HG03432 (cell line): ENCODE data around the gene GDPD5.

Experiments used
- ATAC-seq: cut with Tn5 transposase; IDR thresholded peaks from one replicate; pipeline ENCODE4 v1.9.1; 2021; ENCODE audit warnings: mild to moderate bottlenecking, moderate library complexity; ENCODE audit not compliant: unreplicated experiment

Gene GDPD5

DNA sequence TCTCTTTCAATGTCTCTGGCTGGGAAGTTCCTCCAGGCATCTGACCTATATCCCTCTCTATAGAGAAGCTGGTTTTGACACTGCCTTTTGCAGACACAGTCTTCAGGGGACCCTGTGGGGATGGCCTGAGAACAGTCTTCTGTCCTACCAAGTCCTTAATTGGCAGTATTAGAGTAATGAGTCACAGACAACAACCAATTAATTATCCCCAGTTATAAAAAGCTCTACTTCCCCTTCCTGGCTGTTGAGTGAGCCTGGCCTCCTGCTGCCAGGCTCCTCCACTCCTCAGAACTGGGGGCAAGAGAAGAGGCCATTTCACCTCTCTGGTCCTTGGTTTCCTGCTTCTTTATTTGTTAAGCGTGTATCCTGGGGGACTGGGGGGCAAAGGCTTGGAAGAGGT is 51.5 kb downstream of the GDPD5 start:
- ATAC-seq = no peak

GRCh38 chr11:75473684-75474083 is 52.1 kb downstream of the GDPD5 start:
- ATAC-seq = no peak

DNA sequence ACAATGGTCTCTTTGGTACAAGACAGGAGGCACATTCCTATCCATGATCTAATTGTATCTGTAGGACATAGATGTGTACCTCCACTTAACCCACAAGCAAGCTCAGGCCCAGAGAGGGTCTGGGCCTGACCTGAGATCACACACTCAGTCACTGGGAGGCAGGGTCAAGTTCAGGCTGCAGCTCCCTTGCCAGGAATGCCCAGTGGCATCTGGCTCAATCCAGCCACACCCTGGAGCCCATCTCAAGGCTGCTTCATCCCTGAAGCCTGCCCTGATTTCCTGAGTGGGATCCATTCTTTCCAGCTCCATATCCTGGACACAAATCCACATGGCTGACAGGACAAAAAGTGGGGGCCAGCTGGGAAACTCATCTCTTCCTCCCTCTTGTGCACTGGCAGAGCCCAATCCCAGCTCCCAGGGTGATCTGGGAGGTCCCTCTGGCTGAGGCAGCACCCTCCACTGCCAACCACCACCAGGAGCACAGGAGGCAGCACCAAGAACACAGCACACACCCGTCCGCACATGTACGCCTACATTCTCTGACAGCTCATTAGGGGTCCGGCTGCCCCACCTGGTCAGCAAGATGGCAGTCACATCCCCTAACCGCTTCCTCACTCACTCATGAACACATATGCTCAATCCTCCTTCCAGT is 53.5 kb downstream of the GDPD5 start:
- no peak for ATAC-seq

DNA sequence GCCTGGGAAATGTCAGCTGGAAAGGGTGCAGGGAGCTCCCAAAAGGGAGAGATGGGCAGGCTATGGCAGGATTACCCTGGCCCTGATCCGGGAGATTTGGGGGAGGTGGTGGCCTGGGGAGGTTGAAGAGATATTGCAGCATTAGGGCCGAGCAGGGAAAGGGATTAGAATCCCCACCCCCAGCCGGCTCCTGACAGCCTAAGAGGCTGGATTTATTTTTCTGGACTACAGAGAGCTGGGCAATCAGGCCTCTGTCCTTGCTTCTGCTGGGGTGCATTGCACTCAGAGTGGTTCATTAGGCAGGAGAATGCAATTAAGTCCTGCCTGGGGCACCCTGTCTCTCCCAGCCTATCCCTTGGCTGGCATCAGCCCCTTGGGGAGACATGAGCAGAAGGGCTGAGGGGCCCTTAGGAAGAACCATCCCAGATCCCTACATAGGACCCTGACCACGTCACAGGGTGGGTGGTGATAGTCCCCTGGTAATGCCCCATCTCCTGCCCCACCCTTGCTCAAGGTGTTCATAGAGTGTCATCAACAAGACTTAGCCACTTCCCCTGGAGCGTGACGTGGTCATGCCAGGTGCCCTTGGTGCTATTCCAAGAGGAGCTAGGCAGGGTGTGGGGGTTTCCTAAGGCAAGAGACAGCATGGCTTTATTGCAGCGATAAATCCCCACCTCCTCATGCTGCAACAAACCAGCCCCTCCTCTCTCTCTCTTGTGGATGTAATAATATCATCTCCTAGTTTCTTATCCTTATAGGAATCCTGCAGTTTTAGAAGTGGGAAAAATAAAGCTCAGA is 54.4 kb downstream of the GDPD5 start:
- no peak for ATAC-seq

- ATAC-seq = no peak
Measured at GRCh38 chr11:75470476-75471080, 55.2 kb downstream of the GDPD5 start.

- ATAC-seq = no peak
Measured at GRCh38 chr11:75469785-75470405, 55.8 kb downstream of the GDPD5 start.

DNA sequence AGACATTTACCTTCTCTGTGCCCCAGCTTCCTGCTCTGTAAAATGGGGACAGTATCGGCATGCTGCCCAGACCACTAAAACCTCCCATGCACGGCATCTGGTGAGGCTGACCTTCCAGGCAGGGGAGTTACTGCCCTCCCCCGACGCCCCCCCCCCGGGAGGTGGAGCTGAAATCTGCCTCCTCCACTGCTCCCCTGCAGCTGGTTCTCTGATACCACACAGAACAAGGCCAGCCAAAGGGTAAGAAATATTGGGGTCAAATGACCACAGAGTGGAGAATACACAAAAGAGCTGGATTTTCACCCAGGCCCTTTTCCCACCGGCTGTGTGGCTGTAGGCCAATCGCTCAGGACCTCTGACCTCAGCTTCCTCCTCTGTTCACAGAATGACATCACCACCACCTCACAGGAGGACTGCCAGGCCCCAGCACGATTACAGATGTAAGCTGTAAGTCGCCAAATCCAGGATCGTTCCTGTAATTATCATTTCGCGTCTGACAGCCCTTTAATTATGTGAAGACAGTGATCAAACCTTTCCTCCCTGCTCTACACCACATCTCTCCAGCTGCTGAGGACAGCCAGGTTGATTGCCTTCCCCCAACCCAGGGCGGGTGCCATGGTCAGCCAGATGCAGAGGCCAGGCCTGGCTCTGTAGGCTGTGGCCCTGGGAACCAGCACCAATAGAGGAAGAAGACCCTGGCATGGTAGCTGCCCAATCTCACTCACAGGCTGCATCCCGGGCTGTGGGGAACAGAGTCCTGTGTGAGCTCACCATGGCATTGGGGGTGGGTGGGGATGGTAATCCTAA is 57.0 kb downstream of the GDPD5 start:
- no peak for ATAC-seq

DNA sequence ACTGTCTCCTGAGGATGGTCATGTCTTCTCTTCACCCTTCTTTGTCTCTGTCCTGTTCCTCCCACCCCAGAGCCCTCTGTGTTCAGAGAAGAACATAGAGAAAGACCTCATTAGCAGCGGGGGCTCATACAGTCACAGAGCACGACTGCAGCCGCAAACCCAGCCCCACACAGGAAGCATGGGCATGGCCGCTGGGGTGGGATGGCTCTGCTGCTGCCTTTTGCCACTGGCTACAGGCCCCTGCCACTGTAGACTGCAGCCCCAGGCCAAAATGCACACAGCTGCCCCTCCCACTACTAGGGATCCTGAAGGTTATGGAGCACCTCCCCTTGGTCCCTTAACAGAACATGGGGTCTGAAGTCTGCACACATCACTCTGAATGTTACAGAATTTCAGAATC is 57.9 kb downstream of the GDPD5 start:
- no peak for ATAC-seq

GRCh38 chr11:75467311-75467710 is 58.4 kb downstream of the GDPD5 start:
- ATAC-seq = no peak

- no peak for ATAC-seq
Measured at GRCh38 chr11:75465701-75466531, 59.8 kb downstream of the GDPD5 start.

DNA sequence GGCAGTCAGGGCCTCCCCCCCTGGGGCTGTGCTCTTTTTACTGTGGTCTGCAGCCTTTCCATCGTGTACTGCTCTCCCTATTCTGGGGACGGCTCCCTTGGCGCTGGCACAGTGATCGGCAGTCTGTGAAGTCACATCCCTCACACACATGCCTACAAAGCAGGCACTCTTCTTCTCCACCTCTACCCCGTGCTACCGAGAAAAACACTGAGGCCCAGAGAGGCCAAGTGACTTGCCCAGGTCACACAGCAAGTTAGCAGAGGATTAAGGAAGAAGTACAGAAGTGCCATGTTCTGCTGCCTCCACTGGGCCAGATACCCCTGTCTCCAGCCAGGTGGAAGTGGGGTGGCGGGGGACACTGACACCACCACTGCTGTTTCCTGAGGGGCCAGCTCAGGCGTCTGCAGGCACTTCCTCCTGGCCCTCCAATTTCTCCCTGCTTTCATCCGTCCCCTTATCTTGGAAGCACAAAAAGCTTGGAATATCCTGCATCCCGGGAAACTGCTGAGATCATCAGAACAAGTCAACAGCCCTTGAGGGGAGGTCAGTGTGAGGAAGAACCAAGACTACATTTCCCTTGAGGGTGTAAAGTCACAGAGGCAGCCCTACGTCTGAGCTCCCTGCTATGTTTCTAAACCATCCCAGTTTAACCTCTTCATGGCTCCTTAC is 62.5 kb downstream of the GDPD5 start:
- no peak for ATAC-seq

DNA sequence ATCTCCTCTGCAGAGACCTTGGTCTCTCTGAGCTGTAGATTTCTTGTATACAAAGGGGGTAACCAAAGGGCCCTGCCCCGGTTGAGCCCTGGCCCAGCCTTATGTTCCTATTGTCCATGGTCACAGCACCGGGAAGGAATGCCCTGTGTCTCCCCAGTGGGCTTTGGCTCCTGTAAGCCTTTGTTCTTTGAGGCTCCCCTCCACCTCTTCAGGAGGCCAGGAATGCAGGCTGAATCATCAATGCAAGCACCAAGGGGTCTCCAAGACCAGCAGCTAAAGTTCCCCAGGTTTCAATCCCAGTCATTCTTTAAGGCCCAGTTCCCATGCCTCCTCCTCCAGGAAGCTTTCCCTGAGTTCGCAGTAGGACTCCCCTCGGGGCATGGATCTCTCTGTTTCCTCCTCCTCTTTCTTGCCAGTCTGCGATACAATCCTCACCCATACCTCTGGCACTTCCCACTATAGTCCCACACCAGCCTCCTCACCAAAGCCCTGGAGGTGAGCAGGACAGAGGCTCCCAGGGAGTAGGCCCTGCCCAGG is 63.6 kb downstream of the GDPD5 start:
- no peak for ATAC-seq

DNA sequence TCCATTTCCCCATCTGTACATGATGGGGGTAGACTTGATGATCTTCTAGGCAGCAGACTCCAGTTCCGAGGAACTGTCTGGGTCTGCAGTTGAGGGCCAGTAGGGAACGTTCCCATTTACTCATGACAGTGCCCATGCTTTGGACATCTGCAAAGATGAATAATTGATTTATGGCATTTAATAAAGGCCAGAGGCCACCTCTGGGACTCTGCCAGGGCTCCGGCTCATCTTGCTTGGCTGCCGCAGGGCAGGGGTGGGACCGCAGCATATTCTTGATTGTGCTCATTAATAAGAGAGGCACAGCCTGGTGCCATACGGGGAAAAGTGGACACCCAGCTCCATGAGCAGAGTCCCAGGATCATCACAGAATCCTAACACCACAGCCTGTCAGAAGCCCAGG is 64.6 kb downstream of the GDPD5 start:
- no peak for ATAC-seq

DNA sequence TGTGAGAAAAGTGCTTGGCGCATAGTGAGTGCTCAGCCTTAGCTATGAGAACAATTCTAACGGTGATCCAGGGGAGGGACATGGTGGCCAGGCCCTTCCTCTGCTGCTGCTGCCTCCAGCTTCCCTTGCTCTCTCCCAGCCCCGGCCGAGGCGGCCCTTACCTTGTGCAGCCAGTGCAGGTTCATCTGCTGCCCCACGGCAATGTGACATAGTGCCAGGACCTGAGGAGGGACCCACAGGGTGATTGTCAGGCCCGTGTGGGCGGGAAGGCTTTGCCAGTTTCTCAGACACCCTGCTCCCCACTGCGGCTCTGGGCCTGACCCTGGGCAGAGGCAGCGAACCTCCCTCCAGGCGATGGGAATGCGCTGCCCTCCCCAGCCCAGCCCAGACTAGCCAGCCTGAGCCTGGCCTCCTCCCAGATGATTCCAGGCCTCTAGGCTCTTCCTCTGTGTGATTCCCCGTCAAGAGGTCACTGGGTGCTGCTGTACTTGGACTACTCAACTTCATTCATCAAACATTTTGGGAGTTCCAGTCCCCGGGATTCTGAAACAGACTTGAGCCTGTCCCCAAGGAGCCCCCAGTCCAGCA is 69.1 kb downstream of the GDPD5 start:
- ATAC-seq = no peak

GRCh38 chr11:75454987-75455386 is 70.8 kb downstream of the GDPD5 start:
- no peak for ATAC-seq

- ATAC-seq = no peak
Measured at GRCh38 chr11:75453916-75454655, 71.7 kb downstream of the GDPD5 start.

DNA sequence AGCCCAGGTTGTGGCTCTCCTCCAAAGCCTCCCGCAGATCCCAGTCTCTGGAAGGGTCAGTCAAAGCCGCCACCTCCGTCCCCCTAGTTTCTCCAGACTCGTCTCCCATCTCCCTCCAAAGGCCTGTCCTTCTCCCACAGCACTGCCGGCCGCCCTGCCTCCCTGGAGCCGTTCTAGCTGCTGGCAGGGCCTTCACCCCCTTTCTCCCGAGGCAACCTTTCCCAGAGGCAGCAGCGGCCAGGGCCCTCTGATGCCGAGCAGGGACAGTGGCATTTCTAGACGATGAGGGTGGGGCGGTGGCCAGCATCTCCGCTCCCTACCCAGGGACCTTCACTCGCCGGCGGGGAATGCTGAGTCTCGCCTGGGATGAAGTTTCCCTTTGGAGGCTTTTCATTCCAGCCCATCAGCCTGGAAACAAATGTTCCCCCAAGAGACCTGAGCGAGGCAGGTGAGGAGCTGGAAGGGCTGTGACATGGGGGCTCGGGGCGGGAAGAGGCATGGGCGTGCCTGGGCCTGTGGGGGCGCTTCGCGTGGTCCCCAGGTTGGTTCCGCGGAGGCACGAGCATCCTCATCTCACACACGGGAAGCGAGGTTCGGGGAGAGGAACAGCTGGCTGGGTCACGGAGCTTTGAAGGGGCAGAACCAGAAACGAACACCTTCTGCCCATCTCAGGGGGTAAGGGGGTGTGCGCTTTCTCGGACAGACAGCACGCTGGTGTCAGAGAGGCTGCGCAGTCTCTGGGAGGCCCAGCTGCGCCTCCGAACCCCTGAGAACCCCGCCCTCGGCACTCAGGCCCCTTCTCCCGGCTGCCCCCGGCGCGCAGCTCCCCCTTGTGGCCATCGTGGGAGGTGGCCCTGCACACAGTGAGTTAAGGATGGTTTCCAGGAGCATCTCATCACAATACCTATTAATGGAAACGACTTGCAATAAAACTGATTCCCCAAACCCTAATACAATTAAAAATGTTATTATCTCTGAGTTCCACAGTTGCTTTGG is 74.6 kb downstream of the GDPD5 start:
- no peak for ATAC-seq
